OCI-LY3 (cell line): ENCODE results near the gene GDPD2.

Experiments used
- H2AFZ ChIP-seq: fragments of 200-600, 300-600 bp; shearing (Covaris generic); 2 replicates; pipeline ENCODE4 v1.6.0; 2014; ENCODE audit warnings: antibody characterized with exemption, low read depth, low read length
- H3K27ac ChIP-seq: fragments of 200-600, 300-600 bp; sonication (generic); 2 replicates; pipeline ENCODE4 v1.5.1; 2014; ENCODE audit warnings: mild to moderate bottlenecking, low read length, moderate library complexity, mixed read lengths
- H3K27me3 ChIP-seq: fragments of 200-600, 300-600 bp; sonication (generic); 2 replicates; pipeline ENCODE4 v1.6.1; 2014; ENCODE audit warnings: low read depth, low read length, mixed read lengths
- H3K36me3 ChIP-seq: fragments of 200-600, 300-600 bp; sonication (generic); replicated peaks from 2 replicates; pipeline ENCODE3; 2014; ENCODE audit warnings: low read depth, low read length, mixed read lengths
- H3K4me1 ChIP-seq: fragments of 300-600, 200-600 bp; sonication (generic); 2 replicates; pipeline ENCODE4 v1.6.1; 2014; ENCODE audit warnings: low read length, mixed read lengths
- H3K4me2 ChIP-seq: fragments of 200-600, 300-600 bp; sonication (generic); 2 replicates; pipeline ENCODE4 v1.6.1; 2014; ENCODE audit warnings: low read length, mixed read lengths
- H3K4me3 ChIP-seq: fragments of 300-600, 200-600 bp; sonication (generic); 2 replicates; pipeline ENCODE4 v1.5.1; 2014; ENCODE audit warnings: antibody characterized with exemption, mild to moderate bottlenecking, low read length, moderate library complexity
- H3K79me2 ChIP-seq: fragments of 300-600, 200-600 bp; shearing (Covaris generic); 2 replicates; pipeline ENCODE4 v1.6.1; 2014; ENCODE audit warnings: mild to moderate bottlenecking, low read length, mixed read lengths
- H3K9ac ChIP-seq: fragments of 300-600, 200-600 bp; shearing (Covaris generic); 2 replicates; pipeline ENCODE4 v1.6.0; 2014; ENCODE audit warnings: mild to moderate bottlenecking, low read length, moderate library complexity
- H3K9me3 ChIP-seq: fragments of 200-600, 300-600 bp; shearing (Covaris generic); 2 replicates; pipeline ENCODE4 v1.6.1; 2014; ENCODE audit warnings: low read length, mixed read lengths; ENCODE audit not compliant: insufficient read depth
- H4K20me1 ChIP-seq: fragments of 200-600, 300-600 bp; sonication (generic); 2 replicates; pipeline ENCODE4 v1.6.1; 2016; ENCODE audit warnings: low read length, mixed read lengths; ENCODE audit not compliant: insufficient read depth
- CTCF ChIP-seq: fragments of 200-600, 300-600 bp; sonication (generic); IDR thresholded peaks from 2 replicates; pipeline ENCODE4 v1.5.1; 2014; ENCODE audit warnings: antibody characterized with exemption, low read length, low read depth
- EZH2phosphoT487 ChIP-seq: fragments of 200-600 bp; shearing (Covaris generic); IDR thresholded peaks from 2 replicates; pipeline ENCODE4 v1.6.1; 2018; ENCODE audit warnings: antibody characterized with exemption, mixed run types, low read depth

The GDPD2 gene

GRCh38 chrX:70402721-70403120, 20.4 kb upstream of the GDPD2 start:
- H3K4me3 ChIP-seq, result no peak overlapping the region
- H3K27me3 ChIP-seq, result no peaks in the 10 kb centered on the region
- H4K20me1 ChIP-seq, result no peaks in the 10 kb centered on the region
- H3K27ac ChIP-seq, result no peak overlapping the region
- no peaks in the 10 kb centered on the region for H3K79me2 ChIP-seq
- TF ChIP-seq EZH2phosphoT487, result no peak
- TF ChIP-seq CTCF, result no peak
- H3K4me2 ChIP-seq, result no peak overlapping the region
- H2AFZ ChIP-seq, result no peak overlapping the region
- peaks cover 28% of the 10 kb centered on the region for H3K36me3 ChIP-seq
- no peaks in the 10 kb centered on the region for H3K9me3 ChIP-seq
- no peak overlapping the region for H3K9ac ChIP-seq
- peaks cover 7% of the 10 kb centered on the region; the same call in 1 of the 2 replicates for H3K4me1 ChIP-seq

DNA sequence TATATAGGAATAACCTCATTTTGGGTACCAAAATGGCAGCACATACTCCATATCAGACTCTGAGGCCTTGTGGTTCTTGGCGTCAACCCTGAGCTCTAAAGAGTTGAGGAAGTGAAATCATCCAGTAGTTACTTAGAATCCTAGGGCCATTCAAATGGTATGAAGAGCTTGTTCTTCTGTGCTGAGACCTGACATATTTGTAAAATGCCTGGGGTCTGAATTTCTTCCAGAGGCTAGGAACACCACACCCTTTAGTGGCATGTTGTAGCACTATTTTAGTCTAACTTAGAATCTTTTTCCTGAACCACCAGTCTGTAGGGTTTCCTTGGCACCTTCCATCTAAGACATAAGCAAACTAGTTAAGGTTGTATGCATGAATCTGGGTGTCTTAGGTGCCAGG, 18.1 kb upstream of the GDPD2 start:
- no peaks in the 10 kb centered on the region for H4K20me1 ChIP-seq
- H3K4me1 ChIP-seq, result peaks cover 7% of the 10 kb centered on the region; the same call in 1 of the 2 replicates
- H2AFZ ChIP-seq, result no peak overlapping the region
- H3K79me2 ChIP-seq, result no peaks in the 10 kb centered on the region
- H3K4me3 ChIP-seq, result no peak overlapping the region
- TF ChIP-seq EZH2phosphoT487, result no peak
- TF ChIP-seq CTCF, result no peak
- H3K27me3 ChIP-seq, result no peaks in the 10 kb centered on the region
- H3K9ac ChIP-seq, result no peak overlapping the region
- no peak overlapping the region for H3K4me2 ChIP-seq
- H3K27ac ChIP-seq, result peak overlapping the region; percentile 21
- H3K36me3 ChIP-seq, result peaks cover 27% of the 10 kb centered on the region
- H3K9me3 ChIP-seq, result no peaks in the 10 kb centered on the region

- TF ChIP-seq EZH2phosphoT487, result no peak
- TF ChIP-seq CTCF, result no peak
- no peaks in the 10 kb centered on the region for H3K79me2 ChIP-seq
- H3K9ac ChIP-seq, result no peak overlapping the region
- H3K9me3 ChIP-seq, result no peaks in the 10 kb centered on the region
- peaks cover 10% of the 10 kb centered on the region for H3K36me3 ChIP-seq
- H3K4me3 ChIP-seq, result no peak overlapping the region
- no peak overlapping the region for H3K4me2 ChIP-seq
- H3K27me3 ChIP-seq, result no peaks in the 10 kb centered on the region
- no peaks in the 10 kb centered on the region for H4K20me1 ChIP-seq
- H3K4me1 ChIP-seq, result peaks cover 15% of the 10 kb centered on the region
- H3K27ac ChIP-seq, result no peak overlapping the region
- H2AFZ ChIP-seq, result no peak overlapping the region
Observed at GRCh38 chrX:70410921-70411320, 12.2 kb upstream of the GDPD2 start.

- Histone ChIP-seq H3K27me3 (no peaks in the 10 kb centered on the region), H3K9me3 (no peaks in the 10 kb centered on the region), H3K4me1 (peaks cover 15% of the 10 kb centered on the region), H2AFZ (no peak overlapping the region), H3K9ac (no peak overlapping the region), H4K20me1 (no peaks in the 10 kb centered on the region), H3K36me3 (peaks cover 10% of the 10 kb centered on the region), H3K4me2 (no peak overlapping the region), H3K4me3 (no peak overlapping the region), H3K27ac (no peak overlapping the region), H3K79me2 (no peaks in the 10 kb centered on the region)
- TF ChIP-seq CTCF, result no peak
Observed at GRCh38 chrX:70411475-70411874, 11.6 kb upstream of the GDPD2 start.
